HAP-1 (cell line): ENCODE data around the gene FPGS.

ENCODE experiments used
- DNase-seq, 2 experiments: peaks; one replicate each; pipeline ENCODE4 v3.0.0-alpha.2; 2016 to 2020; ENCODE audit warnings: low spot score in 2 of 2
- H3K27me3 ChIP-seq: fragments of 250-450 bp; sonication (Bioruptor Pico); 2 replicates; pipeline ENCODE4 v1.5.1; 2020; ENCODE audit warnings: low read depth, mild to moderate bottlenecking, moderate library complexity
- H3K36me3 ChIP-seq: fragments of 250-450 bp; sonication (Bioruptor Pico); replicated peaks from 2 replicates; pipeline ENCODE4 v1.5.1; 2020; ENCODE audit warnings: mild to moderate bottlenecking
- H3K4me1 ChIP-seq: fragments of 250-450 bp; sonication (Bioruptor Pico); 2 replicates; pipeline ENCODE4 v1.5.1; 2020; ENCODE audit warnings: mild to moderate bottlenecking
- H3K4me3 ChIP-seq: fragments of 250-450 bp; sonication (Bioruptor Pico); 2 replicates; pipeline ENCODE4 v1.5.1; 2020; ENCODE audit warnings: mild to moderate bottlenecking, moderate library complexity
- H3K9me3 ChIP-seq: fragments of 250-450 bp; sonication (Bioruptor Pico); 2 replicates; pipeline ENCODE4 v1.5.1; 2020; ENCODE audit warnings: mild to moderate bottlenecking, moderate library complexity
- in situ Hi-C: fragments of 300-500 bp; cut with MboI; formaldehyde crosslinking; loops from 3 replicates; pipeline ENCODE4 v1.14.3; 2020; ENCODE audit warnings: low sequenced_read_pairs, inconsistent platforms, mixed read lengths

Gene FPGS

DNA sequence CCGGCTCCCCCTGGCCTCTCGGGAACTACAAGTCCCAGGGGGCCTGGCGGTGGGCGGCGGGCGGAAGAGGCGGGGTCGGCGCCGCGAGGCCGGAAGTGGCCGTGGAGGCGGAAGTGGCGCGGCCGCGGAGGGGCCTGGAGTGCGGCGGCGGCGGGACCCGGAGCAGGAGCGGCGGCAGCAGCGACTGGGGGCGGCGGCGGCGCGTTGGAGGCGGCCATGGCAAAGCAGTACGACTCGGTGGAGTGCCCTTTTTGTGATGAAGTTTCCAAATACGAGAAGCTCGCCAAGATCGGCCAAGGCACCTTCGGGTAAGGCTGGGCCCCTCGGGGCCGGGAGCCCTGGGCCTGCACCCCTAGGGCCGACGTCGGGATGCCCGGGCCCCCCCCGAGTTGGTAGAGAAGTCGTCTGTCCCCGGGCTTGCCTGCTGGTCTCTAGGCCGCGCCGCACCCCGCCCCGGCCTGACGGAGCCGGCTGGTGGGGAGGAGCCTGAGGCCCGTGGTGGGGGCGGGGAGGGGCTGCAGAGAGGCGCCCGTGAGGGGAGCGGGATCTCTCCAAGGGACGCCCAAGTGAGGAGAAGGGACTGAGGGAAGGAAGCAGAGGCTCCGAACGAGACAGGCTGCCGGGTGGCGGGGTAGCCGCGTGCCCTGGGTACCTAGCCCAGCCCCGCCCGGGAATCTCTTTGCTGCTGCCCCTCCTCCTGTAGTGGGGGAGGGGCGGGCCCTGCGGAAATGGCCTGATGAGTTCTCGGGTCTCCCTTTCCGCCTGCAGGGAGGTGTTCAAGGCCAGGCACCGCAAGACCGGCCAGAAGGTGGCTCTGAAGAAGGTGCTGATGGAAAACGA, 16.5 kb upstream of the FPGS start, which contains the start of gene CDK9:
Gene CDK9, plus strand, starts transcription at position 102 of the 840 bp plus-strand sequence. Its CDS starts 115 bp downstream, at position 217.
- no peaks in the 10 kb centered on the region for H3K9me3 ChIP-seq
- in situ Hi-C loops: no loop called here
- peaks cover 47% of the 10 kb centered on the region for H3K36me3 ChIP-seq
- no peaks in the 10 kb centered on the region for H3K27me3 ChIP-seq
- H3K4me3 ChIP-seq: peak within 1 kb of the TSS; percentile 100
- peaks cover 5% of the 10 kb centered on the region for H3K4me1 ChIP-seq
- DNase-seq: peak; percentile 80 to 94

DNA sequence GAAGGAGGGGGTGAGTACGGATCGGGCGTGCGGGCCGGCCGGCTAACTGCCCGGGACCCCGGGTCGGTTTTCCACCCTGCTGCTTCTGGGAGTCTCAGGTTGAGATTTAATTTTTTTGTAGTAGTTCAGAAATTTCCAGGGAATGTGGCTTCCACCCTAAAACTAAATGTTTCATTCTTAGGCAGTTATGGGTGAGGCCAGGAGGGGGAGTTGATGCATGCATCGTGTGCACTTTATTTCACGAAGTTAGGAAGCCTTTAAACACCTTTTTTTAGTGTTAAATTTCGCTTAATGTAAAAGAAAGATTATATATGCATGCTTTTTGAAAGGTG, 15.9 kb upstream of the FPGS start:
- peaks cover 53% of the 10 kb centered on the region for H3K36me3 ChIP-seq
- in situ Hi-C loops: no loop called here
- H3K4me1 ChIP-seq: peaks cover 5% of the 10 kb centered on the region
- H3K9me3 ChIP-seq: no peaks in the 10 kb centered on the region
- H3K4me3 ChIP-seq: peak overlapping the region; percentile 100
- no peak for DNase-seq
- H3K27me3 ChIP-seq: no peaks in the 10 kb centered on the region

DNA sequence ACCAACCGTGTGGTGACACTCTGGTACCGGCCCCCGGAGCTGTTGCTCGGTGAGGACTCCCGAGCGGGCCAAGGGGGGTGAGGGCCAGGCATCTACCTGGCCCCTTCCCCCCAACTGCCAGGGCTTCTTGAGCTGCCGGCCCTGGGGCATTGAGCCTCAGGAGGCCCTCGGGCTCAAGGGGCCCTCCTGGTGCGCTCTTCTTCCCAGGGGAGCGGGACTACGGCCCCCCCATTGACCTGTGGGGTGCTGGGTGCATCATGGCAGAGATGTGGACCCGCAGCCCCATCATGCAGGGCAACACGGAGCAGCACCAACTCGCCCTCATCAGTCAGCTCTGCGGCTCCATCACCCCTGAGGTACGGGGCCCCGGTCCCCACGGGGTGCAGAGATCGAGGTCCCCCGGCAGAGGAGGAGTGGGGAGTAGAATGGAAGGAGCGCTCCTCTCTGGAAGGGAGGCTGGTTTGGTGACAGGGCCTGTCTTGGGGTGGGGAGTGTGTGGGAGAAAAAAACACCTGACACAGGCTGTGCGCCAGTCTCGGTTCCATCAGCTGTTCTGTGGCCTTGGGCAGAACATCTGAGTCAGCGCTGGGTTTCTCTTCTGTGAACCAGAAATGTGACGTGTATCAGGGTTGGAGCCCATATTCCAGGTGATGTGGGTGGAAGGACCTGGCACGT, 14.2 kb upstream of the FPGS start:
- DNase-seq: no peak
- H3K36me3 ChIP-seq: peaks cover 66% of the 10 kb centered on the region

DNA sequence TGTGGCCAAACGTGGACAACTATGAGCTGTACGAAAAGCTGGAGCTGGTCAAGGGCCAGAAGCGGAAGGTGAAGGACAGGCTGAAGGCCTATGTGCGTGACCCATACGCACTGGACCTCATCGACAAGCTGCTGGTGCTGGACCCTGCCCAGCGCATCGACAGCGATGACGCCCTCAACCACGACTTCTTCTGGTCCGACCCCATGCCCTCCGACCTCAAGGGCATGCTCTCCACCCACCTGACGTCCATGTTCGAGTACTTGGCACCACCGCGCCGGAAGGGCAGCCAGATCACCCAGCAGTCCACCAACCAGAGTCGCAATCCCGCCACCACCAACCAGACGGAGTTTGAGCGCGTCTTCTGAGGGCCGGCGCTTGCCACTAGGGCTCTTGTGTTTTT, 13.5 kb upstream of the FPGS start:
- DNase-seq: no peak
- in situ Hi-C loops: no loop called here
- H3K27me3 ChIP-seq: no peaks in the 10 kb centered on the region
- peaks cover 20% of the 10 kb centered on the region for H3K4me1 ChIP-seq
- no peak overlapping the region for H3K4me3 ChIP-seq
- H3K36me3 ChIP-seq: peaks cover 66% of the 10 kb centered on the region
- H3K9me3 ChIP-seq: no peaks in the 10 kb centered on the region

More for the DNA sequence above, 14.2 kb upstream of the FPGS start:
- in situ Hi-C loops: no loop called here
- Histone ChIP-seq H3K4me1 (peaks cover 16% of the 10 kb centered on the region), H3K4me3 (no peak overlapping the region), H3K9me3 (no peaks in the 10 kb centered on the region), H3K27me3 (no peaks in the 10 kb centered on the region)

DNA sequence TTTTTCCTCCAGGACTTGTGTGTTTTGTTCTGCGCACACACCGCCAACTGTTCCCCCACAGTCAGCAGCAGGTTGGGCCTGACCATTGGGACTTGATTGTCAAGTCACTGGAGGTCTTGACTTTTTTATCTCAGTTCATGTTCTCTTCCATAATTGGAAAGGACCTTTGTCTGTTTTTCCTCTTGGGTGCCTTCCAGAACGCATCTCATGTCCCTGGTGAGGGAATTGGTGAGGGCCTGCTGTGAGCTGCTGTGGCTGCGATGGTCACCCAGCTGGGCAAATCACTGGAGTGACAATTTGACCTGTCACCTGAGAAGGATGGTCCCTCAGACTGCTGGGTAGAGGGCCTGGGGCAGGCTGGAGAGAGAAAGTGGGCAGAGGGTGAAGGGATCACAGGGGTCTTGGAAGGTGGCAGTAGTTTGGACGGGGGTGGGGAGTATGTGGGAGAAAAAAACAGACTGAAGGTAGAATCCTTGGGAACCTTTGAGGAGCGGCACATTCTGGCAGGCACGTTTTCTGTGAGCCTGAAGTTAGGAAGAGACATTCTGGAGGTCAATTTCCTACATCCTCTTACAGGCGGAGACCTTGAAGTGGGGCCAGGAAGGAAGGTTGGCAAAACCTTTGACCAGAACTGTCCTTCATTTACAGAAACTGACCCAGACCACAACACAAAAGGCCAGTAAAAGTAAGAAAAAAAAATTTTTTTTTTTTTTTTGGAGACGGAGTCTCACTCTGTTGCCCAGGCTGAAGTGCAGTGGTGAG, 12.4 kb upstream of the FPGS start:
- no peaks in the 10 kb centered on the region for H3K9me3 ChIP-seq
- no peak overlapping the region for H3K4me3 ChIP-seq
- no peaks in the 10 kb centered on the region for H3K27me3 ChIP-seq
- DNase-seq: no peak
- in situ Hi-C loops: no loop called here
- peaks cover 17% of the 10 kb centered on the region for H3K4me1 ChIP-seq
- peaks cover 66% of the 10 kb centered on the region for H3K36me3 ChIP-seq

DNA sequence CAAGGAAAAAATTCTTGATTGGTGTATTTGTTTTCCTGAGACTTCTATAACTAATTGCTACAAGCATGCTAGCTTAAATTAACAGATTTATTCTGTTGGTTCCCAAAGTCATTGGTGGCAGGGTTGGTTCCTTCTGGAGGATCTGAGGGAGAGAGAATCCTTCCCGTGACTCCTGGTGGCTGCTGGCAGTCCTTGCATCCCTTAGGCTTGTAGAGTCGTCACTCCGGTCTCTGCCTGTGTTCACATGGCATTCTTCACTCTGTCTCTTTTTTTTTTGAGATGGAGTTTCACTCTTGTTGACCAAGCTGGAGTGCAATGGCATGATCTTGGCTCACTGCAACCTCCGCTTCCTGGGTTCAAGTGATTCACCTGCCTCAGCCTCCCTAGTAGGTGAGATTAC, 11.6 kb upstream of the FPGS start:
- in situ Hi-C loops: no loop called here
- Histone ChIP-seq H3K9me3 (no peaks in the 10 kb centered on the region), H3K27me3 (no peaks in the 10 kb centered on the region), H3K36me3 (peaks cover 64% of the 10 kb centered on the region), H3K4me1 (peaks cover 17% of the 10 kb centered on the region), H3K4me3 (no peak overlapping the region)
- DNase-seq: no peak

DNA sequence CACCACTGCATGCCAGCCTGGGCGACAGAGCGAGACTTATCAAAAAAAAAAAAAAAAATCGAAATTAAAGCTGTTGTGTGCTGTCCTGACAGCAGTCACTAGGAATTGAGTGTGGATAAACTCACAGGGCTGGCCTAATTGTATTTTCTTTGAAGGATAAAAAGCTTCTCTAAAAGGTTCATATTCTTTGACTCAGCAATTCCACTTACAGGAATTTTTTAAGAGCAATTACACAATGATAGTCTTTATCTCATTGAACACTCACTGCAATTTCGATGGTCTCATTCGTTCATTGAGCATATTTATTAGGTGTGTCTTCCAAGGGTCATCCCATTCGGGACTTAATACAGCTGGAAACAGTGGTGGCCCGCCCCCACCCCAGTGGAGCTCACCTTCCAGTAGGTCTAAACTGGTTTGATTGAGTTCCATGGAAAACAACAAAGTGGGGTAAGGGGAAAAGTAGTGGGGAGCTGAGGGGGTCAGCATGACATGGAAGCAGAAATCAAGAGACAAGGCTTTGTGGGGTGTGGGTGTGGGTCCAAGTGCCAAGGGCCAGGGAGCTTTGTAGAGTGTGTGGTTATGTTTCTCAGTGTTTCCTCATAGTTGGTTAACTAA, 10.2 kb upstream of the FPGS start:
- Histone ChIP-seq H3K9me3 (no peaks in the 10 kb centered on the region), H3K27me3 (no peaks in the 10 kb centered on the region), H3K4me1 (peaks cover 14% of the 10 kb centered on the region), H3K36me3 (peaks cover 55% of the 10 kb centered on the region), H3K4me3 (no peak overlapping the region)
- in situ Hi-C loops: no loop called here
- no peak for DNase-seq

DNA sequence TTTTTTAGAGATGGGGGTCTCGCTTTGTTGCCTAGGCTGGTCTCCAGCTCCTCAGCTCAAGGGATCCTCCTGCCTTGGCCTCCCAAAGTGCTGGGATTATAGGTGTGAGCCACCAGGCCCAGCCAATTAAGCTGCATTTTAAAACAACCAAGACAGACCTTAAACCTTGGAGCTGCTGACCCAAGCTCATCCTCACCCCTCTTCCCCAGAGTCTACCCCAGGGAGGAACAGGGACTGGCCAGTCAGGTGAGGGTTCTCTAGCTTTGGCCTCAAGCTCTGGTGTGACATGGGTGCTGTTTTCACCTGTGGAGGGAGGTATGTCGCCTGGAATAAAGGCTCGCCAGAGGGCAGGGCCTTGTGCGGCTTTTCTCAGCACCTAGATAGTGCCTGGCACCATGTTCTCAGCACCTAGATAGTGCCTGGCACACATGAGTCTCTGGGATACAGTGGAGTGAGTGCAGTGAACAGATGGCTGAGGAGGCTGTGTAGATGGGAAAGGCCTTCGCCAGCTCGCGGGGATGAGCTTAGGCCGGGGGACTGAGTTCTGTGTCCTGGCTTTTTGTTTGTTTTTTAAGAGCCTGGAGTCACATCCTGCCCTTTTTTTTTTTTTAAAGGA, 9.5 kb upstream of the FPGS start:
- in situ Hi-C loops: no loop called here
- no peaks in the 10 kb centered on the region for H3K27me3 ChIP-seq
- no peaks in the 10 kb centered on the region for H3K9me3 ChIP-seq
- H3K4me1 ChIP-seq: peaks cover 14% of the 10 kb centered on the region
- no peak overlapping the region for H3K4me3 ChIP-seq
- peak; percentile 1 to 52 for DNase-seq
- H3K36me3 ChIP-seq: peaks cover 48% of the 10 kb centered on the region

DNA sequence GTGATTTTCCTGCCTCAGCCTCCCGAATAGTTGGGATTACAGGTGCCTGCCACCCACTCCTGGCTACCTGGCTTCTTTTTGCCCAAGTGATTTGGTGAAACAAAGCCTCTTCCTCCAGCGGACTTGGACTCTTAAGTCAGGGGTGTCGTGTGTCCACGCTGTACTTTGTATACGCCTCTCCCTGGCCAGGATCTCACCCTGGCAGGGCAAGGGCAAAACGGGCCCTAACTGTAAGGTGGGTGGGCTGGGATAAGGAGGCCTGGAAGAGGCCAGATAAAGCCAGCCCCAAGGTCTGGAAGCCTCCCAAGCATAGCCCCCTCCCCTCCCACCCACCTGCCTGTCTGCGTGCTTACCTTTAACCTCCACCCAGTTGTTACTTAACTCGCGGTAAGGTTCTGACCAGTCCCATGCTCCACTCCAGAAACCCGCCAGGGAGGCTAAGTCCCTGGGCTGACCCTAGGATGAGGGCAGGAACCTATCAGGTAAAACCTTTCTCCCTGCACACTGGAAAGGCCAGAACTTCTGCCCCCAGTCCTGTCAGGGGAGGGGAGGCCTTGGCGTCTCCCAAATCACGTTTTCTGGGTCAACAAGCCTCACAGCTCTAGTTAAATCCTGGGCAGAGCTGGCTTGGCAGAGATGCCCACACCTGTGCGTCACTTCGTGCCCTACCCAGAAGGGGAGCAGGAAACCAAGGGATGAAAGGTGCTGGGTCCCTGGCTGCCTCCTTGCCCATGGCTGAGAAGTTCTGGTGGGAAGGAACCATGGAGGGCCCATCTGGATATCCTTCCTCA, 8.5 kb upstream of the FPGS start:
- peaks cover 14% of the 10 kb centered on the region for H3K4me1 ChIP-seq
- in situ Hi-C loops: no loop called here
- H3K4me3 ChIP-seq: no peak overlapping the region
- DNase-seq: no peak
- no peaks in the 10 kb centered on the region for H3K9me3 ChIP-seq
- no peaks in the 10 kb centered on the region for H3K27me3 ChIP-seq
- peaks cover 38% of the 10 kb centered on the region for H3K36me3 ChIP-seq

DNA sequence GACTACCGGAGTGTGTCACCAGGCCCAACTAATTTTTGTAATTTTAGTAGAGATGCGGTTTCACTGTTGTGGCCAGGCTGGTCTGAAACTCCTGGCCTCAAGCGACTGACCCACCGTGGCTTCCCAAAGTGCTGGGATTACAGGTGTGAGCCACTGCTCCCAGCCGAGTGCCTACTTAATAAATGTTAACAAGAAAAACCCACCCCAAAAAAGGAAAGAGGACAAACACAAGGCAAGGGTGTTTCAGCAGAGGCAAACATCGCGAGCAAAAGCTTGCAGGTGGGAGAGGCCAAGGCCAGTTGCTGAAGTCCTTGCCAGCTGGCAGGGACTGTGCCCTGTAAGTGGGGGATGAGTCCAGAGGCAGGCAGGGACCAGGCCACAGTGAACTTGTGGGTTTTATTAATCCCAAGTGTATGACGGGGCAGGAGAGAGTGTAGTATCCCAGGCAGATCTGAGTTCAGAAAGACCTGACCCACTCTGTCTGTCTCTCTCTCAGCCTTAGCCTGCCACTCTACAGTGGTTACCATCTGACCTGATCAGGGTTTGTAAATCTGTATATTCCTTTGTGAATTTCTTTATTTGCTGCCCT, 6.4 kb upstream of the FPGS start:
- H3K27me3 ChIP-seq: no peaks in the 10 kb centered on the region
- in situ Hi-C loops: no loop called here
- peaks cover 14% of the 10 kb centered on the region for H3K4me1 ChIP-seq
- no peak for DNase-seq
- no peak overlapping the region for H3K4me3 ChIP-seq
- peaks cover 17% of the 10 kb centered on the region for H3K36me3 ChIP-seq
- H3K9me3 ChIP-seq: no peaks in the 10 kb centered on the region

DNA sequence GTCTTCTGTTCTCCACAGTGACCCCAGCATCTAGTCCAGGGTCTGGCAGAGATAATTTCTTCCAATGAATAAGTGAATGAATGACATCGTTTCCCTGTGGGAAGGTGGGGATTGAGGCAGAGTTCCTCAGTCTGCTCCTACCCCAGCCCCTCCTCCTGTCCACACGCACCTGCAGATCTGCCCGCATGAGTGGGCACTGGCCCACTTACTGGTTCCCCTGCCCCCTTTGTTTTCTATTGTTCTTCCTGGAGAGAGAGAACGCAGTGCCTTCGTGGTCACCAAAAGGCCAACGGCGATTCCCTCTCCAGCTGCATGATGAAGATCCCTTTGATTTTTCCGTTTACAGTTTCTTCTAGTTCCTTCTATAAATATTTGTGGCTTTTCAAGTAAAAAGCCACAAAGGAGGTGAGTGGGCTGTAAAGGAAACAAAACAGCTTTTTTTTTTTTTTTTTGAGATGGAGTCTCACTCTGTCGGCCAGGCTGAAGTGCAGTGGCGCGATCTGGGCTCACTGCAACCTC, 5.8 kb upstream of the FPGS start:
- in situ Hi-C loops: no loop called here
- Histone ChIP-seq H3K9me3 (no peaks in the 10 kb centered on the region), H3K4me1 (peaks cover 15% of the 10 kb centered on the region), H3K4me3 (no peak overlapping the region), H3K36me3 (peaks cover 11% of the 10 kb centered on the region), H3K27me3 (no peaks in the 10 kb centered on the region)
- DNase-seq: no peak

DNA sequence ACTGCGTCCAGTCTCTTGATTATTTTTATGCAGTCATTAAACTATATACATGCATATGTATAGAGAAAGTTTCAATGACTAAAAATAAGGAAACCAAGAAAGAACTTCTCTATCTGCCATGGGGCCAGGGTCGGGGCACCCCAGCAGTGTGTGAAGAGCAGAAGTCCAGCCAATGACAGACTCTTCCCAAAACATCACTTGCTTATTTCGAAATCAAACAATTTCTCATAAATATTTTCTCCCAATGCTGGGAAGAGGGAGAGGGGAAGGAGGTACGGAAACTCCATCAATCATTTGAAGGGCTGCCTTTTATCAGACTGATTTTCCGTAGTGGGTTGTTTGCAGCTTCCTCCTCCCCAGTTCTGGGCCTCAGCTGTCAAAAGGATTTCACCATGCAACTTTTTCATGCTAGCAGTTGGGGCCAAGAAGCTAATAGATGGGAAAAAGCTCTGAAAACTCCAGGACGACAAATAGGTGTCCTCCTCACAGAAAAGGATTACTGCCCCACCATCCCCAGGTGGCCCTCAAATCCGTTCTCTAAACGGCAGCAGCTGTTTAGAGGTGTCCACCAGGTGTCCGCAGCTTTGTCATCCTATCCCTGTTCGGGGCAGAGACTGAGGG, 617 bp upstream of the FPGS start:
- H3K36me3 ChIP-seq: peaks cover 10% of the 10 kb centered on the region
- no peaks in the 10 kb centered on the region for H3K27me3 ChIP-seq
- H3K9me3 ChIP-seq: no peaks in the 10 kb centered on the region
- DNase-seq: no peak
- in situ Hi-C loops: no loop called here
- peak overlapping the region; percentile 70 for H3K4me3 ChIP-seq
- peaks cover 8% of the 10 kb centered on the region; the same call in 1 of the 2 replicates for H3K4me1 ChIP-seq
